Activated T-cell treated with anti-CD3 and anti-CD28 coated beads, Interleukin-2, amount 50 U/mL, for 24 hours (primary cell): ENCODE measurements around the gene APOM.

Experiments
- DNase-seq: peaks from one replicate; pipeline ENCODE4 v3.0.0-alpha.2; 2020
- H3K27ac Mint-ChIP-seq: 2 replicates; pipeline ENCODE4 v1.8.0; 2020; ENCODE audit warnings: mild to moderate bottlenecking, mixed read lengths
- H3K27me3 Mint-ChIP-seq: 2 replicates; pipeline ENCODE4 v1.8.0; 2020; ENCODE audit warnings: mixed read lengths
- H3K36me3 Mint-ChIP-seq: 2 replicates; pipeline ENCODE4 v1.8.0; 2020; ENCODE audit warnings: low read depth, mixed read lengths
- H3K4me1 Mint-ChIP-seq: 2 replicates; pipeline ENCODE4 v1.8.0; 2020; ENCODE audit warnings: low read depth, mixed read lengths
- H3K4me3 Mint-ChIP-seq: 2 replicates; pipeline ENCODE4 v1.8.0; 2020; ENCODE audit warnings: mild to moderate bottlenecking, moderate library complexity, mixed read lengths
- H3K9me3 Mint-ChIP-seq: 2 replicates; pipeline ENCODE4 v1.8.0; 2020; ENCODE audit warnings: mixed read lengths

APOM gene

GRCh38 chr6:31676322-31676903 is 20.7 kb downstream of the APOM start:
- H3K9me3 Mint-ChIP-seq, result no peaks in the 10 kb centered on the region
- H3K27ac Mint-ChIP-seq, result peak overlapping the region; percentile 9
- peaks cover 37% of the 10 kb centered on the region for H3K36me3 Mint-ChIP-seq
- DNase-seq, result no peak
- H3K4me1 Mint-ChIP-seq, result peaks cover 14% of the 10 kb centered on the region
- no peak overlapping the region for H3K4me3 Mint-ChIP-seq
- H3K27me3 Mint-ChIP-seq, result no peaks in the 10 kb centered on the region

- Mint-ChIP-seq H3K4me1 (peaks cover 19% of the 10 kb centered on the region), H3K9me3 (no peaks in the 10 kb centered on the region)
Observed at GRCh38 chr6:31676904-31677303, 21.2 kb downstream of the APOM start.

GRCh38 chr6:31677955-31678354 is 22.3 kb downstream of the APOM start:
- H3K4me3 Mint-ChIP-seq, result no peak overlapping the region
- H3K27ac Mint-ChIP-seq, result no peak overlapping the region
- DNase-seq, result no peak
- no peaks in the 10 kb centered on the region for H3K9me3 Mint-ChIP-seq
- H3K27me3 Mint-ChIP-seq, result no peaks in the 10 kb centered on the region
- peaks cover 21% of the 10 kb centered on the region for H3K36me3 Mint-ChIP-seq
- peaks cover 20% of the 10 kb centered on the region for H3K4me1 Mint-ChIP-seq

More at GRCh38 chr6:31676904-31677303, 21.2 kb downstream of the APOM start:
- peaks cover 32% of the 10 kb centered on the region for H3K36me3 Mint-ChIP-seq
- no peak for DNase-seq
- H3K27me3 Mint-ChIP-seq, result no peaks in the 10 kb centered on the region
- H3K4me3 Mint-ChIP-seq, result no peak overlapping the region
- H3K27ac Mint-ChIP-seq, result no peak overlapping the region

GRCh38 chr6:31680226-31681134 is 24.8 kb downstream of the APOM start, which contains the start of gene LY6G5C:
Gene LY6G5C (minus strand): TSS chr6:31681067. CDS start chr6:31680373, 694 bp downstream.
- Mint-ChIP-seq H3K27me3 (no peaks in the 10 kb centered on the region), H3K4me3 (peak within 1 kb of the TSS; percentile 79), H3K36me3 (peaks cover 13% of the 10 kb centered on the region), H3K27ac (peak within 1 kb of the TSS; percentile 75), H3K4me1 (peaks cover 20% of the 10 kb centered on the region), H3K9me3 (no peaks in the 10 kb centered on the region)
- peak; percentile 77 for DNase-seq

- no peaks in the 10 kb centered on the region for H3K27me3 Mint-ChIP-seq
- H3K27ac Mint-ChIP-seq, result peak overlapping the region; percentile 75
- peaks cover 18% of the 10 kb centered on the region for H3K36me3 Mint-ChIP-seq
- DNase-seq, result peak; percentile 67
- peak overlapping the region; percentile 79 for H3K4me3 Mint-ChIP-seq
- H3K9me3 Mint-ChIP-seq, result no peaks in the 10 kb centered on the region
- peaks cover 20% of the 10 kb centered on the region for H3K4me1 Mint-ChIP-seq
Observed at GRCh38 chr6:31681135-31681671, 25.5 kb downstream of the APOM start.

GRCh38 chr6:31683591-31683990 is 27.9 kb downstream of the APOM start:
- H3K4me3 Mint-ChIP-seq, result no peak overlapping the region
- H3K27me3 Mint-ChIP-seq, result no peaks in the 10 kb centered on the region
- no peak overlapping the region for H3K27ac Mint-ChIP-seq
- peaks cover 41% of the 10 kb centered on the region for H3K36me3 Mint-ChIP-seq
- H3K9me3 Mint-ChIP-seq, result no peaks in the 10 kb centered on the region
- peaks cover 20% of the 10 kb centered on the region for H3K4me1 Mint-ChIP-seq
- no peak for DNase-seq

- H3K4me1 Mint-ChIP-seq, result peaks cover 14% of the 10 kb centered on the region
- H3K27me3 Mint-ChIP-seq, result no peaks in the 10 kb centered on the region
- H3K36me3 Mint-ChIP-seq, result peaks cover 69% of the 10 kb centered on the region
- H3K9me3 Mint-ChIP-seq, result no peaks in the 10 kb centered on the region
- H3K4me3 Mint-ChIP-seq, result no peak overlapping the region
- H3K27ac Mint-ChIP-seq, result no peak overlapping the region
- no peak for DNase-seq
Observed at GRCh38 chr6:31686483-31686882, 30.8 kb downstream of the APOM start.

- H3K27me3 Mint-ChIP-seq, result no peaks in the 10 kb centered on the region
- no peak overlapping the region for H3K27ac Mint-ChIP-seq
- DNase-seq, result no peak
- H3K4me3 Mint-ChIP-seq, result no peak overlapping the region
- H3K4me1 Mint-ChIP-seq, result peaks cover 9% of the 10 kb centered on the region
- H3K36me3 Mint-ChIP-seq, result peaks cover 75% of the 10 kb centered on the region
- H3K9me3 Mint-ChIP-seq, result no peaks in the 10 kb centered on the region
Observed at GRCh38 chr6:31687321-31687720, 31.6 kb downstream of the APOM start.

GRCh38 chr6:31687860-31688693 is 32.4 kb downstream of the APOM start:
- H3K9me3 Mint-ChIP-seq, result no peaks in the 10 kb centered on the region
- H3K27ac Mint-ChIP-seq, result peak overlapping the region; percentile 44
- no peak for DNase-seq
- no peak overlapping the region for H3K4me3 Mint-ChIP-seq
- H3K36me3 Mint-ChIP-seq, result peaks cover 81% of the 10 kb centered on the region
- H3K27me3 Mint-ChIP-seq, result no peaks in the 10 kb centered on the region
- H3K4me1 Mint-ChIP-seq, result peaks cover 9% of the 10 kb centered on the region

- Mint-ChIP-seq H3K9me3 (no peaks in the 10 kb centered on the region), H3K4me1 (peaks cover 9% of the 10 kb centered on the region), H3K36me3 (peaks cover 90% of the 10 kb centered on the region), H3K27me3 (no peaks in the 10 kb centered on the region), H3K27ac (peak overlapping the region; percentile 73), H3K4me3 (no peak overlapping the region)
- no peak for DNase-seq
Observed at GRCh38 chr6:31689249-31690110, 33.8 kb downstream of the APOM start.

- peak overlapping the region; percentile 73 for H3K27ac Mint-ChIP-seq
- peaks cover 93% of the 10 kb centered on the region for H3K36me3 Mint-ChIP-seq
- H3K27me3 Mint-ChIP-seq, result no peaks in the 10 kb centered on the region
- peaks cover 9% of the 10 kb centered on the region for H3K4me1 Mint-ChIP-seq
- DNase-seq, result no peak
- H3K4me3 Mint-ChIP-seq, result no peak overlapping the region
- H3K9me3 Mint-ChIP-seq, result no peaks in the 10 kb centered on the region
Observed at GRCh38 chr6:31690231-31691077, 34.8 kb downstream of the APOM start.

GRCh38 chr6:31691078-31691463 is 35.4 kb downstream of the APOM start:
- no peaks in the 10 kb centered on the region for H3K9me3 Mint-ChIP-seq
- no peaks in the 10 kb centered on the region for H3K27me3 Mint-ChIP-seq
- H3K27ac Mint-ChIP-seq, result peak overlapping the region; percentile 70
- no peak overlapping the region for H3K4me3 Mint-ChIP-seq
- peaks cover 93% of the 10 kb centered on the region for H3K36me3 Mint-ChIP-seq
- no peak for DNase-seq
- peaks cover 9% of the 10 kb centered on the region for H3K4me1 Mint-ChIP-seq

- H3K4me1 Mint-ChIP-seq, result peaks cover 9% of the 10 kb centered on the region
- H3K27ac Mint-ChIP-seq, result peak overlapping the region; percentile 44
- H3K4me3 Mint-ChIP-seq, result no peak overlapping the region
- H3K9me3 Mint-ChIP-seq, result no peaks in the 10 kb centered on the region
- H3K27me3 Mint-ChIP-seq, result no peaks in the 10 kb centered on the region
- DNase-seq, result no peak
- peaks cover 93% of the 10 kb centered on the region for H3K36me3 Mint-ChIP-seq
Observed at GRCh38 chr6:31691564-31692108, 35.9 kb downstream of the APOM start.
